Measurements from ENCODE around the gene TTYH2.

Gene TTYH2

DNA sequence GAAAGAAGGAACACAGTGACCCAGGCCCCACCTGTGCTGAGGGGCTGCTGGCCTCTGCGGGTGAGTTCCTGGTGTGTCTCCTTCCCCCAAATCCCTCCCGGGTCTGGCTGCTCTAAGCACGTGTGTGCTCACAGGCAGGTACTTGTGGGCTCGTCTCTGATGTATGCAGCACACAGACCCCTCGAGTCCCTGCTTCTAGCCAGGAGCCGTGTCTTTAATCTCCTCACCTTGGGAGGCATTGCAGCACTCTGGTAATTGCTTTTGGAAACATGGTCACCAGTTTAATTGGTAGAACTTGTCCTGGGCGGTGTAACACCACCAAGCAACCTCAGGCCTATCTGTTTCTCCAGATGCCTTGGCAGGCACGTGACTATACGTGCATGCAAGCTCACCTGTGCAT lies 18.7 kb upstream of the TTYH2 start:
- no peak for DNase-seq (ENCODE audit: low spot score)

DNA sequence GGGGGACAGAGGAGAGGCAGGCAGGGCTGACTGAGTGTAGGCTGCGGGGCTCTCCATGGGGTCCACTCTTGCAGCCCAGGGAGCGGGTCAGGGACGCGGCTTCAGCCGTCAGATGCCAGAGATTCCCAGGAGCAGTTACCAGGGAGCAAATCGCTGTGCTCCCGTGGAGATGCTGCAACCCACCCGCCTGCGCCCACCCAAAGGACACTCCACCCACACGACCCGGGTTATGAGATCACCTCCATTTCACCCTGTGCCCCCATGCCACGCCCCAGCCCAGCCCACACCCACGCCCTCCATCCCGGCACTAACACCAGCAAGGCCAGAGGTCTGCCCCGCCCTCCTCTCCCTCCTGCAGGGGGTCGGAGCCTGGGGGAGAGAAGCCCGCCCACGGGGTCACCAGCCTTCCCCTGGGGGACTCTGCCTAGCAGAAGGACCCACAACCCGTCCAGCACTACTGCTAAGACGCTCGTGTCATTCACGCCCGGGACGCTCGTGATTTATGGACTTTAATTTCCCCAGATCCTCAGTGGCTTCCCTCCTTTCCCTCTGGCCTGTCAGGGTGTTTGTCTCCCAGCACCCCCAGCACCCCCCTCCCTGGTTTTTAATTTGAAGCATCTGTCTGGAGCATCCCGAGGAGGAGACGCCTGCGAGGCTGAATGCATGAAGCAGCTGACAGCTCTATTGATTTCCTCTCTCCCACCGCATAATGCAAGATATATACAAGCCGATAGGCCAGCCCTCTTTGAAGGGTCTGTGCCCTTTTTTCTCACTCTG lies 16.6 kb upstream of the TTYH2 start:
- DNase-seq (ENCODE audit: low spot score): no peak

DNA sequence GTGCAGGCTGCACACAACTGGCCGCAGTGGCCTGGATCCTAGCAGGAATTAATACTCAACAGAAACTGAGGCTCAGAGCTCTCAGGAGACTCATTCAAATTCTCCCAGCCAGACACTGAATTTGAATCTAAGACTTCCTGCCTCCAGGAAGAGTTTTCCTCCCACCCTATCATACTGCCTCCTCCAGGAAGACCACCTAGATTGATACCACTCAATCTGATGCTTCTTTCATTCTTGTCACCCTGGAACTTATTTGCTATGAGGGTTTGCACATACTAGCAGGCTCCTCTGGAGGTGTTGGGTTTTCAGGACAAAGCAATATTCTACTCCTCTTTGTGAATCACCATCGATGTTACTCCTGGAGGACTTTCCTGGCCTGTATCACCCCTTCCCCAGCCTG lies 15.6 kb upstream of the TTYH2 start:
- no peak for DNase-seq (ENCODE audit: low spot score)

DNA sequence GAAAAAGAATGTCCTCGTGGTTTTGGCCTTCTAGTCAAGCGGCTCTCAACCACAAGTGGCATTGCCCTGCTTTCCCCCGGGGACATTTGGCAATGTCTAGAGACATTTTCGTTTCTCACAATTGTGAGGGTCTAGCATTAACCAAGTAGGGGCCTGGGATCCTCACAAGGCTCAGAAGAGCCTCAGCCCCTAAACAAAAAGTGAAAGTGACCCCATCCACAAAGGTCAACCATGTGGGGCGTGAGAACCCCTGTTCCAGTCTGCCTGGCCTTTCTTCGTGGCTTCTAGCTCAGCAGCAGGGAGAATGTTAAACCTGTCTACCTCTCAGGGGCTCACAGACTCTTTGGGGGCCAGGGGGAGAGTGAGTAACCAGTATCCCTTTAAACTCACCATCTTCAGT lies 14.7 kb upstream of the TTYH2 start:
- DNase-seq (ENCODE audit: low spot score): no peak

DNA sequence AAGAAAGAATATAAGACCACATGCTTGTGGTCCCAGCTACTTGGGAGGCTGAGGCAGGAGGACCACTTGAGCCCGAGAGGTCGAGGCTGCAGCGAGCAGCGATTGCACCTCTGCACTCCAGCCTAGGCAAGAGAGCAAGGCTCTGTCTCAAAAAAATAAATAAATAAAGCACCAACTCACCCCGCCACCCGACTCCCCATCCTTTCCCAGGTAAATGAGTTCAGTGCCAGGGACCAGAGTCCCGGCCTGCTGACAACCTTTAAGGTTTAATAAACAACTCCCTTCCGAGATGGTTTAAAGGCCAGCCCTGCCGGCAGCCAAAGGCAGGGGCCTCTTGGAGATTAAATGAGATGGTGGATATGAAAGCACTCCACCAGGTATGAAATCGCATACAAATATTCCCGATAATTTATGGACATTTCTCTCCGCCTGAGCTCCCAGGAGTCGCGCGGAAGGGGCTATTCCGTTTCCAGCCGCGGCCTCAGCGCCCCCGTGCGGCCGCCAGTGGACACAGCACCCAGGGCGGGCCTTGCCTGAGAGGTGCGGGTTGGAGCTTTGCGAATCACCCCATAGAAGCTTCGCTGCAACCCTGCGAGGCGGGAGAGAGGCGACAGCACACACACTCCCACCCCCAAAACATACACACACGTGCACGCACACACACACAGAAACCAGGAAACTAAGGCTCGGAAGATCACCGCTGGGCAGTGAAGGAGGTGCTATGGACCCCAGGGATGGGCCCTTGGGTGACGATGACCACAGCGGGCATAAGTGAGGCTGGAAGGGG lies 13.9 kb upstream of the TTYH2 start:
- peak; percentile 63 for DNase-seq (ENCODE audit: low spot score)

DNA sequence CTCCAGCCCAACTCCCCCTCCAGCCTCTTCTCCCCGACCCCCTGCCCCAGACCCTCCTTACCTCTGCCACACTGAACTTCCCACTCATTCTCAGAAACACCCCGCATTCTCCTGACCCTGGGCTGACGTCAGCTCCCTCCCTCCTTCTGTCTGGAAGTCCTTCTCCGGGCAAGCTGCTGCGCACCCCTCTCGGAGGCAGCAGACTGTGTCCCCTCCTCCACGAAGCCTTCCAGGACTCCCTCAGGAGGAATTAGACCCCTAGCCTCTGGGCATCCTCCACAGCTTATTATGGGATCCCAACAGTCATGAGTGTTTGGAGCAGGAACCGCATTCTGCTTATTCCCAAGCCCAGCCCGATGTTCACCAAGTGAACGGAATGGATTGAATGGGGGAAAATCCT lies 13.3 kb upstream of the TTYH2 start:
- DNase-seq (ENCODE audit: low spot score): no peak

DNA sequence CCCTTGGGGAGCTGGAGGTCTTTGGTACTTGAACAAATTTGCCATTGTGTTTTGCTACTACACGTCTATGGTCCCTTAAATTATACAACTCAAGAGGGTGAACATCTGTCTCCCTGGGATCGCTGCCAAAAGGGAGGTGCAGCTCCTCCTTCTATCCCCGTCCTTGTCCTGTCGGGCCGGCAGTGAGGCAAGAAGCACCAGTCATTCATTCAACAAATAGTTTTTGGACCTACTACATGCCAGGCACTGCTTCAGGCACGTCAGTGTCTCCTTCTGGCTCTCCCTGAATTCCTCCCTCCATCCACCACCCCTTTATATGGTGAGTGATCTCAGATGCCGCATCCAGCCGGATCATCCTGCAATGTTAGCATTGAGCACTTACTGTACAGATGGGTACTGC lies 12.1 kb upstream of the TTYH2 start:
- DNase-seq (ENCODE audit: low spot score): no peak

DNA sequence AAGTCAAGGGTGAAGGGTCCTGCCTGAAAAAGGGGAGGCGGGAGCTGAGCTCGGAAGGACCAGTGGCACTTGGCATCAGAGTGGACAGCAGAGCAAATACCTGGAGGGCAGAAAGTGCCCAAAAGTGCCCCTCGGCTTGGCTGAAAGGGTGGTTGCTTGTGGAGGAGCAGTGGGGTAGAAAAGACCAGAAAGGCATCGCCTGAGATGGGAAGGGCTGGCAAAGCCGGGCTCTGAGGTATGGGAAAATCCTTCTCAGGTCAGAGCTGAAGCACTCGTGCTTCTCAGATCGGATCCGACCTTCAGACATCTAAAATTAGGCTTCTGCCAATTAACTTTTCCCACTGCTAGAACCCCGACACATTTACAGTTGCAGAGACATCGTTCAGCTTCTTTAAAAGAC lies 11.4 kb upstream of the TTYH2 start:
- DNase-seq (ENCODE audit: low spot score): no peak

DNA sequence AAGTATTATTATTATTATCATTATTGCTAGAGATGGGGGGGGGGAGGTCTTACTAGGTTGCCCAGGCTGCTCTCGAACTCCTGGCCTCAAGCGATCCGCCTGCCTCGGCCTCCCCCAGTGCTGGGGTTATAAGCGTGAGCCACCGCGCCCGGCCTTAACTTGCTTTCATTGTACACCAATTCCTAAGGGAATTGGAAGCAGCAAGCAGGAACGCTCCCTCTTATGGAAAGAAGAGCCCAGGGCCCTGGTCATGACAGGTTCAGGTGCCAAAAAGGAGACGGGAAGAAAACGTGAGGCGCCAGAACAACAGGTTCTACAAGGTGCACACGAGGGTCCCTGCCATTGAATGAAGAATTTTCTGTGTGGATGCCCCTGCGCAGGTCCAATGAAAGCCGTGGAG lies 10.4 kb upstream of the TTYH2 start:
- DNase-seq (ENCODE audit: low spot score): no peak

DNA sequence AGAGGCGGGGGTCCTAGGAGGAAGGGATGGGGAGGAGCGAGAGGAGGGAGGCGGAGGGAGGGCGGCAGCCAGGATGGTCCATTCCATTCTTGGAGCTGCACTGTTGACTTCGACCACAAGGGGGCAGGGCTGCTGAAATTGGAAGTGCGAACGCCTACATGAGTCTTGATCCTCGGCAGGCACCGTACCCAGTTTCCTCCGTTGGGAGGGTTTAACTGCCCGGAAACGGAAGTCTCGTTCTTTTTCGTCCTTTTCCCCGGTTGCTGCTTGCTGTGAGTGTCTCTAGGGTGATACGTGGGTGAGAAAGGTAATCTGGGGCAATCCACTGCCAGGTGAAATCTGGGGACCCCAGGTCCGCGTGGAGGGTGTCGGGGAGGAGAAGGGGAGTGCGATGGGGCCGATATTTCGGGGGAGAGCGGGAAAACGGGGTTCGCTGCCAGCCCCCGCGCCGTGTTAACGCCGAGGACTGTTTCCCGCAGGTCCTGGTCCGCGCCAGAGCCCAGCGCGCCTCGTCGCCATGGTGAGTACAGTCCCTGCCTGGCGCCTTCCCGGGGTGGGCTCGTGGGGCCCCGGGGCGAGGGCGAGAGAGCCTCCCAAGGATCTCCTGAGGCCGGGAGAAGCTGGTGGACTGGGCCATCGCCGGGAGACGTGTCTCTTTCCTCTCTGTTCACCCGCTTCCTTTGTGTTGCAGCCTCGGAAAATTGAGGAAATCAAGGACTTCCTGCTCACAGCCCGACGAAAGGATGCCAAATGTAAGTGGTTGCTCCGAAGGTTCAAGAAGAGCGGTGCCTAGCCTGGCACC lies 9.7 kb upstream of the TTYH2 start, which contains the start of gene RPL38:
TSS of gene RPL38 (plus strand) at position 240 of the 802 bp plus-strand sequence. CDS start at position 518, 278 bp downstream.
- DNase-seq (ENCODE audit: low spot score): peak; percentile 96

DNA sequence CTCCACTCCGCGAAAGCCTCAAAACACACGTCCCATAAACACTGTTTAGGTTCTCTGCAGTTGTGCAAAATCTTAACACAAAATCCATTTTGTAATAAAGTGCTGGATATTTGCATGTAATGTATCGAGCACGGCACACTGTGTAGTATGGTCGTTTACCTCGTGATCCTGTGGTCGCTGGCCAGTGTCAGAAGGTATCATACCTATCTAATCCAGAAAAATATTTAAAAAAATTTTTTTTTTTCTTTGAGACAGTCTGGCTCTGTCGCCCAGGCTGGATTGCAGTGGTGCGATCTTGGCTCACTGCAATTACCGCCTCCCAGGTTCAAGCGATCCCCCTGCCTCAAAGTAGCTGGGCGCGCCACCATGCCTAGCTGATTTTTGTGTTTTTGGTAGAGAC lies 8.9 kb upstream of the TTYH2 start:
- no peak for DNase-seq (ENCODE audit: low spot score)

DNA sequence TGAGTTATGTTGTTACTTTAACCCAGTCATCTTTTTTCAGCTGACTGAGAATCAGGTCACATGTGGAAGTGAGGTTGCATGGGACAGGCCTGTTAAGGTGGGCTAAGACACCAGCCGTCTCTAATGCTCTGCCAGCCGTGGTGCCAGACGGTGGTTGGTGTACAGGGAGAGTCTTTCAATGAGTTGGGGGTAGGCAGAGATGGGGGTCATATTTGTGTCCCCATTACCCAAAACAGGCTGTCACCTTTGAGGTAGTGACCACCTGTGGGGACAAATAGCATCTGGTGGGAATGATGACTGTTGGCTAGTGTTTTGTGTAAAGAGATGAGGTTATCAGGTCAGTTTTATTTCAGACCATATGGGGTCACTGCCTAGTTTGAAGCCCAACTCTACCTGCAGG lies 8.1 kb upstream of the TTYH2 start:
- DNase-seq (ENCODE audit: low spot score): no peak

DNA sequence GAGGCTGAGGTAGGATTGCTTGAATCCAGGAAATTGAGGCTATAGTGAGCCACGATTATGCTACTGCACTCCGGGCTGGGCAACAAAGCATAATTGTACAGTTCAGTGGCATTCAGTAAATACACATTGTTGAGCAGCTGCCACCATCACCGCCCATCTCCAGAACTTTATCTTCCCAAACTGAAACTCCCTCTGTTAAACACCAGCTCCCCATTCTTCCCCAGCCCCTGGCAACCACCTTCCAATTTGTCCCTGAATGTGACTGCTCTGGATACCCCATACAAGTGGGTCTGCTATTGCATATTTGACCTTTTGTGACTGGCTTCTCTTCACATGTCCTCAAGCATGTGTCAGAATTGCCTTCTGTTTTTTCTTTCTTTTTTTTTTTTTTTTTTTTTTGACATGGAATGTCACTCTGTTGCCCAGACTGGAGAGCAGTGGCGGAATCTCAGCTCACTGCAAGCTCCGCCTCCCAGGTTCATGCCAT lies 7.0 kb upstream of the TTYH2 start:
- DNase-seq (ENCODE audit: low spot score): no peak

DNA sequence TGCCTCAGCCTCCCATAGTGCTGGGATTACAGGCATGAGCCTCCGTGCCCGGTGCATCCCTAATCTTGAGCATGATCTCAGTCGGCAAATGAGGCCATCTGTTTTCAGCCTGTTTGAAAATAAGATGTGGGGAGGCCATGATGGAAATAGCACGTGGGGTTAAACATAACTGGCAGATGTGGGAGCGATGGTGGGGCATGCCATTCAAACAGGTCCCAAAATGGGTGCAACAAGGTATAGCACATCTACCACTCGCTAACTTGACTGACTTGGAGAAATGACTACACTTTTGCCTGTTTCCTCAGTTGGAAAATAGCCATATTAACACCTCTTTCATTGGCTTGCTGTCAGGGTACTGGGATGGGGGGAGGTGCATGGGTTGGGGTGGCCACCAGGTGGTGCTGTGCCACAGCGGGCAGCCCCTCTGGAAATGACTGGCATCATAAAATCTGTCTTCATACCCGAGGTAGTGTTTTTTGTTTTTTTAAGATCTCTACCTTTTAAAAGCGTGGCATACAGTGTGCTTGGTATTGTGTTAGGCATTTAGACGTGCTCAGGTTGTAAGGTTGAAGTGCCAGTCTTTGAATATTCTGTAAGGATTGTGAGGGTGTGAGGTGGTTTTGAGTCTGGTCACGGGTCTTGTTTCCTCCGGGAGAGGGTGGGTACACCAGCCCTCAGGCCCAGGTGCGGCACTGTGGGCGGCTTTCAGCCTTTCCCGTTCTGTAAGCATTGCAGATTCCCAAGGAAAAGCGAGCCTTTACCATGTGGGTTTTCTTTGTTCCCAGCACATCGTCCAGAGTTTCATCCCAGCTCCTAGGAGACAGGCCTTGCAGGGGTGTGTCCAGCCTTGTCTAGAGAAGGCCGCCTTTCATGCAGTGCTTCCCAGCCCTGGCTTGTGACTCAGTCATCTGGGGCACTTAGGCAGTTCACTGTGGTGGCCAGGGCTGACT lies 2.9 kb upstream of the TTYH2 start:
- peak; percentile 82 for DNase-seq (ENCODE audit: low spot score)

DNA sequence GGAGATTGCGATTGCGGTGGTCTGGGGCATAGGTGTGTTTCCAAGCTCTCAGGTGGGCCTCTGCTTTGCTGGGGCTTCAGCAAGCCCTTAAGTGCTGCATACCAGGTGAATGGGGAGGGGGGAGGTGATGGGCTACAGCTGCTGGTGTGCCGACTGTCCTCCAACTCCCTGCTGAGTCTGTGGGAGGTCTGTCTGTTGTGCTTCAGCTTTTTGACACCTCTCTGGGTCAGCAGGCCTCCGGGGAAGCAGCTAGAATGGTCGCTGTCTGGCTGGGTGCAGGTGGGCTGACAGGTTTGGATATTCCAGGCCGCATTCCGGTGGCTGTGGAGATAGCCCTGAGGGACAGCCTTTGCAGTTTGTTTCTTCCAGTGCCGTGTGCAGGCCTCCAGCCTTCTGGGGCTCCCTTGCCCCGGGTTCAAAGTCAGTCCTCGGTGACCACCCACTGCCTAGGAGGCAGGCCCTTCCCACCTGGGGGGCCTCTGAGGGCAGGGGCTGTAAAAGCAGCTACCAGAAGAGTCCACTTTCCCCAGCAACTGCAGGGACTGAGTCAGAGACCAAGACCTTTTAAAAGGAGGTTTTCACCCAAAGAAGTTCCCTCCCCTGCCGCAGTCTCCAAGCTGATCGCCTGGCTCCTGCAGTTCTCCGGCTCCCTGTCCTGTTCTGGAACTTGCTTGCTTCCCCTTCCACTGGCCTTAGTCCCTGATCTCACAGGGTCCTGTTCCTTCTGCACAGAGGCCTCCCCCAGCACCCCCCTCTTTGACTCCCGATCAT lies 2.0 kb upstream of the TTYH2 start:
- DNase-seq (ENCODE audit: low spot score): no peak

DNA sequence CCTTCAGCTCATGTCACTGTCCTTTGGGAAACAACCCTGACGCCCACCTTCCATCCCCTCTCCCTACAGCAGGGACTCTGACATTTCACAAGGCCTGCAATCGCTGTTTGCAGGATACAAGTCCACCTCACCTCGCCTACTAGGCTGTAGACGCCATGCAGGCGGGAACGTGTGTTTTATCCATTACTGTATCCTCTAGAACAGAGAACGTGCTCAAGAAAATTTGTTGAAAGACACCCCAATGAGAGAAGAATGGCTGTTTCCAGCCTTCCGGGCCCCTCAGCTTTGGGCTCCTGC lies 1.5 kb upstream of the TTYH2 start:
- DNase-seq (ENCODE audit: low spot score): no peak

DNA sequence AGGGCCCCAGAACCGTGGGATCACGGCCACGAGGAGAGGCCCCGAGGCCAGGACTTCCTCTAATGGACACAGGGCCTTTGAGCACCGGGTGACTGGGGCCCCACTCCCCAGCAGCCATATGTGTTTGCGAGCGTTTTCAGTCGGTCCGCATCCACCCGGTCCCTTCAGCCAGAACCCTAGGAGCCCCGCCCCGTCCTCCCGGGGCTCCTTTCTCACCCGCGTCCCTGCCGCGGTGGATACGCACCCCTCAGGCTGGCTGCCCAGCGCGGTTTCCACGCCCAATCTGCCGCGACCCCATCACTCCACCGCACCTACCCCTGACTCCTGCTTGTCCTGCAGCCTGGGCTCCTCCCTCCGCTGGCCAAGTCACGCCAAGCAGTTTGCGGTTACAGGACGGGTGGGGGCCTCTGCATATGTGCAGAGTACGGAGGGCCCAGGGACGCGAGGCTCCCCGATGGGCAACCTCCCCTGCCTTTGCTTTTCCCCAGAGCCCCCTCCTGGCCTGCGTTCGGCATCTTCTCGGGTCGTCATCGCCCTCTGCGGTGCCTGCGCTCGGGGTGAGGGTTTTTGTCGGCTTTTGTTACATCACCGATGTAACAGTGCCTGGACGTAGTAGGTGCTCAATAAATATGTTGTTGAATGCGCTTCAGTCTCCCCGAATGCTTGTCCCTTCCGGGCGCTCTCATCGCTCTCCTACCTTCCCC lies 1.0 kb upstream of the TTYH2 start:
- DNase-seq (ENCODE audit: low spot score): peak; percentile 14

DNA sequence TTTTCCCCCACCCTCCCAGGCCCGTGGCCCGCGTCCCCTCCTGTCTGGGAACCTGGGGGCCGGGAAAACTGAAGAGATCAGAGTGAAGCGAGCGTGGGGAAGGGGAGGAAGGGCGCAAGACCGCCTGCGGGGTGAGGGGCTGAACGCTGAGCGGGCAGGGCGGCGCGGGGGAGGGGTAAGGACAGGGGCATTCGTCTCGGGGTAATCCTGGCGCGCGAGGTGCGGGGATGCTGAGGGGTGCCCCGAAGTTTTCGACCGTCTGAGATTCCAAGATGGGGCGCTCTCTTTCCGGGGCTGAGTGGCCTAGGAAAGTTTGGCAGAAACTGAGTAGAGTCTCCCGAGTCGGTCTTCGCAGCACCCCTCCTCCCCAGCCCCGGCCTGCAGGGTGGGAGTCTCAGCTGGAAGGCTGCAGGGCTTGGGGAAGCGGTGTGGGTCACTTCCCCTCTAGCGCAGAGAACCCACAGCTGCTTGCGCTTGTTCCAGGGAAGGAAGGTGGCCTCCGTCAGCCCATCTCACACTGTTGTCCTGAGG lies 555 bp downstream of the TTYH2 start:
- peak; percentile 2 for DNase-seq (ENCODE audit: low spot score)

DNA sequence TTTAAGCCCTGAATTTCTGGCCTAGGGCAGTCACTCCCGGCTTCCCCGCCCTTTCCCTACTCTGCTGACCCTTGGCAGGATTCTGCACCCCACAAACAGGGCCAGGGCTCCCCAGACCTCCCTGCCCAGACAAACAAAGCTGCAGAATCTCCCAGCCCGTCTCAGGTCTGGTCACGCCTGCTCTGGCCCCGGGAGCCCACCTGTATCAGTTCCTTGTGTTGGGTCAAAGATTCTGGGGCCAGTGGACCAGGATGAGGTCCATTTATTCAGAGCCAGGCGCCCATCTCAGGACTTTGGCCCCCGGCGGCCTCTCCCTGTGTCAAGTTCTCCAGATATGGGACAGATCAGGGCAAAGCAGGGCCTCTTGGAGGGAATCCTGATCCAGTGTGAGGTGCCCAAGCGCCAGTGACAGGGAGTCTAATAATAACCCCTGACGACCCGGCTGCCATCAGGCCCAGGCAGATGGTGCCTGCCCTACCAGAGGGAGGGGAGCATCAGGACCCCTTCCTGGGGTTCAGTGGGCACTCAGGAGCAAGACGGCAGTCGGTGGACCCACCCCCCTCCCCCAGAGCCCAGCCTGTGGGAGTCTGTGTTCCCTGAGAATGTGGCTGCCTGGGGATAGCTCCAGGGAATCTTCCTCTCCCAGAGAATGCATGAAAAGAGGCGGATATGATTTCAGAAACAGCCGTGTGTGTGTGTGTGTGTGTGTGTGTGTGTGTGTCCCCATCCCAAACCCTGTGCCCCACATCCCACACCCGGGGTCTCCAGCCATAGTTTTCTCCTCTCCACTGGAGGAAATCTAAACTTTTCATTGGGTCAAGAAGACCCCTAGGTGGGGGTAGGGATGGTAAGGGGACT lies 1.3 kb downstream of the TTYH2 start:
- DNase-seq (ENCODE audit: low spot score): no peak
